GM21360 (cell line): ENCODE results near the gene SH3BP4.

Experiments used
- ATAC-seq: cut with Tn5 transposase; IDR thresholded peaks from one replicate; pipeline ENCODE4 v1.9.1; 2021; ENCODE audit warnings: mild to moderate bottlenecking, moderate library complexity; ENCODE audit not compliant: unreplicated experiment

Gene SH3BP4

DNA sequence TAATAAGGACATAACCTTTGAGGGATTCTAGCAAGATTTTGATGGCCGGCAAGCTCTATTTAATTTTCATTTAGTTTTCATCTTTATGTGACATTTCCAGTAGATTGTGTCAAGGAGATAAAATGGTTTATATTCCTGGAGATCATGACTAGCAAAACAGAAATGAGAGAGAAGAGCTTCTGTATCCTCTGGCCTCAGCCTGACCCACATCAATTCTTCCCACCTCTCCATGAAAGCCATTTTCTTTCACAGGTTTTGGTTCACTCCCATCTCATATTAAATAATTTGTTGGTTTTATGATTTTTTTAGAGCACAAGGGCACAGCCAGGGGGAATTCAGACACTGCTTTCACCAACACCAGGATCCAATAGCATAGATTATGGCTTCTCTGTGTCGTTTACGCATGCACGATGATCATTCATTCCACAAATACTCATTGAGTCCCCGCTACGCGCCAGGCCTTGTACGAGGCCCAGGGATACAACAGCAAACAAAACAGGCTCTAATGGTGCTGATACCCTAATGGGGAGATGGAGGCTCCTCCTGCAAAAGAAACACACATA lies 85.9 kb downstream of the SH3BP4 start:
- ATAC-seq: no peak

DNA sequence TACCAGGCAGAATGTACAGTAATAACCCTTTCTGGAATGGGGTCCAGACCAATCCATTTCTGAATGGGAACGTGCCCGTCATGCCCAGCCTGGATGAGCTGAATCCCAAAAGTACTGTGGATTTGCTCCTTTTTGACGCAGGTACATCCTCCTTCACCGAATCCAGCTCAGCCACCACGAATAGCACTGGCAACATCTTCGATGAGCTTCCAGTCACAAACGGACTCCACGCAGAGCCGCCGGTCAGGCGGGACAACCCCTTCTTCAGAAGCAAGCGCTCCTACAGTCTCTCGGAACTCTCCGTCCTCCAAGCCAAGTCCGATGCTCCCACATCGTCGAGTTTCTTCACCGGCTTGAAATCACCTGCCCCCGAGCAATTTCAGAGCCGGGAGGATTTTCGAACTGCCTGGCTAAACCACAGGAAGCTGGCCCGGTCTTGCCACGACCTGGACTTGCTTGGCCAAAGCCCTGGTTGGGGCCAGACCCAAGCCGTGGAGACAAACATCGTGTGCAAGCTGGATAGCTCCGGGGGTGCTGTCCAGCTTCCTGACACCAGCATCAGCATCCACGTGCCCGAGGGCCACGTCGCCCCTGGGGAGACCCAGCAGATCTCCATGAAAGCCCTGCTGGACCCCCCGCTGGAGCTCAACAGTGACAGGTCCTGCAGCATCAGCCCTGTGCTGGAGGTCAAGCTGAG lies 89.6 kb downstream of the SH3BP4 start:
- no peak for ATAC-seq

GRCh38 chr2:235041918-235042575 lies 90.2 kb downstream of the SH3BP4 start:
- no peak for ATAC-seq

DNA sequence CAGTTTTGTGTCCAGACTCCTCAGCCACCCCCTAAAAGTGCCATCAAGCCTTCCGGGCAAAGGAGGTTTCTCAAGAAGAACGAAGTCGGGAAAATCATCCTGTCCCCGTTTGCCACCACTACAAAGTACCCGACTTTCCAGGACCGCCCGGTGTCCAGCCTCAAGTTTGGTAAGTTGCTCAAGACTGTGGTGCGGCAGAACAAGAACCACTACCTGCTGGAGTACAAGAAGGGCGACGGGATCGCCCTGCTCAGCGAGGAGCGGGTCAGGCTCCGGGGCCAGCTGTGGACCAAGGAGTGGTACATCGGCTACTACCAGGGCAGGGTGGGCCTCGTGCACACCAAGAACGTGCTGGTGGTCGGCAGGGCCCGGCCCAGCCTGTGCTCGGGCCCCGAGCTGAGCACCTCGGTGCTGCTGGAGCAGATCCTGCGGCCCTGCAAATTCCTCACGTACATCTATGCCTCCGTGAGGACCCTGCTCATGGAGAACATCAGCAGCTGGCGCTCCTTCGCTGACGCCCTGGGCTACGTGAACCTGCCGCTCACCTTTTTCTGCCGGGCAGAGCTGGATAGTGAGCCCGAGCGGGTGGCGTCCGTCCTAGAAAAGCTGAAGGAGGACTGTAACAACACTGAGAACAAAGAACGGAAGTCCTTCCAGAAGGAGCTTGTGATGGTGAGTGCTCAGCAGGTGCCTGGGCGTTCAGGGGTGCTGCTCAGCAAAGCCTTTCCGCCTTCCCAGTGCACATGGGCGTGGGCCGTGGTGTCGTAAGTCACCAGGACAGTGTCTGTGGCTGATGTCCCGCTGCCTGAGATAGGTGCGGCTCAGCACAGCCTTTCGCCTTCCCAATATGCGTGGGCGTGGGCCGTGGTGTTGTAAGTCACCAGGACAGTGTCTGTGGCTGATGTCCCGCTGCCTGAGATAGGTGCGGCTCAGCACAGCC lies 91.0 kb downstream of the SH3BP4 start:
- no peak for ATAC-seq

DNA sequence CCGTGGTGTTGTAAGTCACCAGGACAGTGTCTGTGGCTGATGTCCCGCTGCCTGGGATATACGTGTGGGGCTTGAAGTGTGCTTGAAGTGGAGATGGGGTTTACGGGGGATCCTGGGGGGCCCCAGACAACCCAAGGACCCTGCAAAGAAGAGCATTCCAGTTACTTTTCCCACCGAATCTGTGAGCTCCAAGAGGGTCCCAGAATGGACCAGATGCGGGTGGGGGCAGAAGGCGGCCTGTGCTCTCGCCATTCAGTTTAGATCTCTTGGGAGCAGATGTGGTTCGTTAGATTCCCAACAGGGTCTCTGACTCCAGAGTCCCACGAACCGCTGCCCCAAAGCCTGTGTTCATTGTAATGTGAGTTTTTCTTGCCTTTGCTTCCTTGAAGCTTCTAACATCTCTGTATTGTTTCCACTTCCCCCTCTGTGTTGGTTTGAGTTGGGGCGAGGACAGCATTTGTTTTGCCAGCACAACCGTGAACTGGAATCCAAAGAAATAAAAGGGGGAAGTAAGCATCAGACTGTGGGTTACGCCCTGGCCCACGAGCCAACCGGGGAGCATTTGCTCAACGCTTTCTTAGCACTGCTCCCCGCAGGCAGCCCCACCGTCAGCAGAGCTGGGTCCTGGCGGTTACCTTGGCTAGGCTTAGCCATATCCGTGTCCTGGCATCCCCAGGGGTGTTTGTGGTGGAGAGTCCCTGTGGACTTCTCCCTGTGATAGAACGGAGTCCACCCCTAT lies 92.1 kb downstream of the SH3BP4 start:
- no peak for ATAC-seq

GRCh38 chr2:235044501-235045271 lies 92.9 kb downstream of the SH3BP4 start:
- no peak for ATAC-seq

DNA sequence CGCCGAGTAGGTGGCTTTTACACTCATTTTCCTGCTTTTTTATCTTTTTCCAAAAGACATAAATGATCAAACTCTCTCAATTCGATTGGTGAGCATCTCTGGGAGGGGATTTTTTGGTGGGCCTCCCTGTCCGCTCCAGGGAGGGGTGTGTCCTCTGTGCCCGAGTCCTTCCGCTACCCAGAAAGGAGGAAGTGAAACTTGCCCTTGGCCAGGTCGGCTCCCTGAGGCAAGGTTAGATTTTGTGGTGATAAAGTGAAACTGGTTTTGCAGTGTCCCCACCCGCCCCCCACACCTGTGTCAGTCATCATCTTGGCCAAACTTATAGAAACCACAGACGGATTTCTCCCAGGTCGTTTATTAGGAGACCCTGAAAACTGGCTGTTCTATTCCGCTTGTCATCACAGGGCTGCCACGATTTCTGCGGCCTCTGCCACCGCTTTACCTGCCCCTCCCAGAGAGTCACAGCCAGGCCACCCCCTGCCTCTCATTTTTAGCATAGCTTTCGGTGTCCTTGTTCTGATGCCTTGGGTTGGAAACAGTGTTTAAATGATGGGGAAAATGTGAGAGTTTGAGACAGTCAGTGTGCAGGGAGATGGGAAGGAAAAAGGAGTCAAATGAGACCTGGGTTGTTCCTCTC lies 93.6 kb downstream of the SH3BP4 start:
- ATAC-seq: no peak

DNA sequence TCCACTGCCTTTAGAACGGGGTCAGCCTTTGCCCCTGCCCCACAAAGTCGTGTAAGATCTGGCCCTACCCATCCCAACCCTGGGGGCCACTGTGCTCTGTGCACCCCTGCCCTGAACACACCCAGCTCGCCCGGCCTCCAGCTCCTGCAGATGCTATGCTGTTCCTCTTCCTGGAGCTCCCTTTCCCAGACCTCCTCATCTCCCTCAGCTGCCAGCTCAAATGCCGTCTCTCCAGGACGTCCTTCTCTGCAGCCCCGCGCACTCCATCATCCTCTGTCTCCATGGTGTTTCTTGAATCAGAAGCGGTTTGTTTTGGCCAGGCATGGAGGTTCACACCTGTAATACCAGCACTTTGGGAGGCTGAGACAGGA lies 94.1 kb downstream of the SH3BP4 start:
- ATAC-seq: no peak

DNA sequence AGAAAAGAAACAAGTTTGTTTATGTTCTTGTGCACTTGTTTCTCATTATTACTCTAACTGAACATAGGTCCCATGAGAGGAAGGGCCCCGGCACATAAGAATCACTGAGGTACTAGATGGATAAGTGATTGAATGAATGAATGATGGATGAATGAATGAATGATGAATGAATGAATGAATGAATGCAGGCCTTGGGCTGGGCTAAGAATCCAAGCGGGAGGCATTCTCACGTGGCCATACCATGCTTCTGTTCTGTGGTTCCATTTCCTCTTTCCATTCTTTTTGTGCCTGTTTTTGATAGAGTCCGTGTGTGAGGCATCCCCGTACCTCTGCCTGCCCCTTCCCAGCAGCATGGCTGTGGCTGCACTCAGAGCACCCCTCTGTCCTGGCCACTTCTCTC lies 94.8 kb downstream of the SH3BP4 start:
- no peak for ATAC-seq

GRCh38 chr2:235047171-235048160 lies 95.6 kb downstream of the SH3BP4 start:
- ATAC-seq: no peak

DNA sequence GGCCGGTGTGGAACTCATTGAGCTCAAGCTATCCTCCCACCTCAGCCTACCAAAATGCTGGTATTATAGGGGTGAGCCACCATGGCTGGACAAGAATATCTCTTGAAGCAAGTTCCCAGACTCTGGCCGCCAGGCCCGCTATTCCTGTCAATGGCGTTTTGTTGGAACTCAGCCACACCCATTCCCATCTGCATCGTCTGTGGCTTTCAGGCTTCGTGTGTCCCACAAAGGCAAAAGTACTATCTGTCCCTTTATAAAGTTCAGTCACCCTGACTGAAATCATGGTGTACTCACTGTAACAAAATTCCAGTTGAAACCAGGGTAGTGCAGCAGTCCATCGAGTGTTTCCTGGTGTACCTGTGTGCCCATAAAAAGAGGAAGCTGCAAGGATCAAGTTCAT lies 96.7 kb downstream of the SH3BP4 start:
- ATAC-seq: no peak

DNA sequence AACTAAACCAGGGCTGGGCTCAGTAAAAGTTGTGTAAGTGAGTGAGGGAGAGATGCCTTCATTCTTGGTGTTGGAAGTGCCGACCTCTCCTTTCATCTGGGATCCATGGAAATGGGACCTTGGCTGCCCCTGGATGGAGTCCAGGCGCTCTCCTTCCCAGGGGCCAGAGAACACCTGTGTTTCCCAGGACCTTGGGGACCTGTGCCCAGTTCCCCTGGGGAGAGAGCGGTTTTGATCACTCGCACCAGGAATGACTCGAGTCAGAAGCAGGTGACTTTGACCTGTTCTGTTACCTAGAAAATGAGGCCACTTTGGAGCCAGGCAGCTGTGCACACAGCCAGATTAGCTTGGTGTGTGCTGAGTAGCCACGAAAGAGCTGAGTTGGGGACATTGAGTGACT lies 97.3 kb downstream of the SH3BP4 start:
- no peak for ATAC-seq

DNA sequence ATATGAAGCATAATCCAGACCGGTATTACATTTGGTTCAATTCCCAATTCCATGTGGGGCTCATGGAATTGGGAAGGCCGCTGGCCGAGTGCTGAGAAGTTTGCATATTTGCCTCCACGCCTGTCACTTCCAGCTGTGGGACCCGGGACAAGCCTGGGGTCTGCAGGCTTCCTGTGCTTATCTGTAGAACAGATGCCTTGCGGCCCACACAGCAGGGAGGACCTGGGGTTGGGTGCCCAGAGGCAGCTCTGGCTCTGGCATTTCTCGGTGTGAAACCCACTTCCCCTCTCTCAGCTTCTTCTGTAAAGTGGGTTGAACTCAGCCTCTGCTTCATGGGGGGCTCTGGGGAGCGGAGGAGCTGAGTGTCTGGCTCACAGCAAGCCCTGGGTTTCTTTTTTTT lies 97.9 kb downstream of the SH3BP4 start:
- ATAC-seq: no peak

DNA sequence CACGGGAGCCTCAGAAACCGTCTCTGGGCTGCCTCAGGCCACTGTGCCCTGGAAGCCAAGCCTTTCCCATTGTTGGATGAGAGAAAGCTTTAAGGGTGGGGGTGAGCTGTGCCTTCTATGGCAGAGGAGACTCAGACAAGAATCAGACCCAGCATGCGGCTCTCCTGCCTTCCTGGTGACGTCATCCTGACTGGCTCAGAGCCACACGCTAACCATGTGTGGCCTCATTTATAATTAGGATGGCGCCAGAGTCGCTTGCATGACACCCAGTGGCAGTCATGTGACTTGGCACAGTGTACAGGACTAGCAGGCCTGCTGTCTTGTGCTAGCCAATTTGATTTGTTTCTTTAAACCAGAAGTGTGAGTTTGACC lies 99.1 kb downstream of the SH3BP4 start:
- ATAC-seq: no peak

- ATAC-seq: no peak
Observed at GRCh38 chr2:235051436-235052260, 99.8 kb downstream of the SH3BP4 start.

DNA sequence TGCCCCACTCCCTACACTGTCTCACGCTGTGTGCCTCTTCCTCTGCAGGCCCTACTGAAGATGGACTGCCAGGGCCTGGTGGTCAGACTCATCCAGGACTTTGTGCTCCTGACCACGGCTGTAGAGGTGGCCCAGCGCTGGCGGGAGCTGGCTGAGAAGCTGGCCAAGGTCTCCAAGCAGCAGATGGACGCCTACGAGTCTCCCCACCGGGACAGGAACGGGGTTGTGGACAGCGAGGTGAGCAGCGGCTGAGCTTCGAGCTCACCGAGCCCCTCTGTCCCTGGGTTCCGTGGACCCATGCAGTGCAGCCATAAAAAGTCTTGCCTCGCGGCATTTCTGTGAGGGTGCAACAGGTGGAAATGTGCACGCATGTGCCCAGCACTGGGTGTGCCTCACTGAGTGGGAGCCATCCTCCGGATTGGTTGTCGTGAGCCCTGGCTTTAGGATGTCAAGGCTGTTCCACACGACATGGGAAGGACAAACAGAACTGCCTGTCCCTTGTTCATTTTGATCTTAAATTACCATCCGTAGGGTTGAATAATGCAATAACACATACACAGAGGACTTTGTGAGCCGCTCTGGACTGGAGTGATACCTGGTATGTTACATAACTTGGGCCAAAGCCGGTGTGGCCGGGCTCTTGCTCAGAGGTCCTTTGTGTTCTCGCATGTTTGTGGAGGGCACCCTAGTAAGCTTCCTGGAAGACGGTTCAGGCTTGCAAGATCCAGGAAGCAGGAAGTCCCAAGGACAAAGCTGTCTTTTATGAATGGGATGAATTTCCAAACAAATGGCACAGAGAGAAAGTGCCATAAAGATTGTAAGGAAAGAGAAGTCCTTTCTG lies 100.9 kb downstream of the SH3BP4 start:
- ATAC-seq: no peak

DNA sequence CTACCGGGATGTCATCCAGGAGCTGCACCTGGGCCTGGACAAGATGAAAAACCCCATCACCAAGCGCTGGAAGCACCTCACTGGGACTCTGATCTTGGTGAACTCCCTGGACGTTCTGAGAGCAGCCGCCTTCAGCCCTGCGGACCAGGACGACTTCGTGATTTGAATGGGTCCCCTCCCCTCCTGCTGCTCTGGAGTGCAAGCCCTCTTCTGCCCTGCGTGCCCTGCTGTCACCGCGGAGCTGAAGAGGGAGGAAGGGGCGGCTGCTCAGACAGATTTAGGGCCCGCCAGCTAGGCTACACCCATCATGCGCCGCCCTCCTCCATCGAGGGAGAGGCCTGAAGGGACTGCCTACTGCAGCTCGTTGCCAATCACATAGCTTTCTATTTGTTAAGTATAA lies 101.8 kb downstream of the SH3BP4 start:
- no peak for ATAC-seq
